SU-DHL-6 (cell line): ENCODE results near the gene SOAT2.

Experiments
- H2AFZ ChIP-seq: fragments of 200-600 bp; sonication (generic); 2 replicates; pipeline ENCODE4 v1.6.1; 2014; ENCODE audit warnings: low read depth, mild to moderate bottlenecking, moderate library complexity, mixed read lengths, antibody characterized with exemption, low read length; ENCODE audit not compliant: severe bottlenecking
- H3F3A ChIP-seq: fragments of 200-600 bp; shearing (Covaris generic); 2 replicates; pipeline ENCODE4 v1.6.0; 2016; ENCODE audit warnings: antibody characterized with exemption, mild to moderate bottlenecking; ENCODE audit not compliant: insufficient read depth
- H3K27ac ChIP-seq: fragments of 200-600 bp; sonication (generic); 2 replicates; pipeline ENCODE4 v1.5.1; 2016; ENCODE audit warnings: low read depth, mild to moderate bottlenecking, low read length, moderate library complexity, mixed read lengths
- H3K27me3 ChIP-seq: fragments of 200-600 bp; sonication (generic), shearing (Covaris generic); 2 replicates; pipeline ENCODE4 v1.6.0; 2014; ENCODE audit warnings: mild to moderate bottlenecking, low read length
- H3K36me3 ChIP-seq: fragments of 200-600 bp; sonication (generic); 2 replicates; pipeline ENCODE4 v1.6.1; 2014; ENCODE audit warnings: mild to moderate bottlenecking, low read length, mixed read lengths
- H3K4me2 ChIP-seq: fragments of 300-600, 200-600 bp; shearing (Covaris generic), sonication (generic); 2 replicates; pipeline ENCODE4 v1.6.0; 2014; ENCODE audit warnings: low read length, low read depth, mild to moderate bottlenecking; ENCODE audit not compliant: poor library complexity, severe bottlenecking
- H3K4me3 ChIP-seq: fragments of 200-600 bp; sonication (generic); 2 replicates; pipeline ENCODE4 v1.5.1; 2014; ENCODE audit warnings: antibody characterized with exemption, low read length, mild to moderate bottlenecking, mixed read lengths; ENCODE audit not compliant: insufficient read depth, poor library complexity, severe bottlenecking
- H3K79me2 ChIP-seq: fragments of 200-600 bp; sonication (generic); 2 replicates; pipeline ENCODE4 v1.6.1; 2014; ENCODE audit warnings: mild to moderate bottlenecking, low read length, moderate library complexity; ENCODE audit not compliant: insufficient read depth
- H3K9ac ChIP-seq: fragments of 200-600 bp; sonication (generic); 2 replicates; pipeline ENCODE4 v1.7.0; 2014; ENCODE audit warnings: mild to moderate bottlenecking, low read length
- H3K9me2 ChIP-seq: fragments of 200-600 bp; sonication (generic); replicated peaks from 2 replicates; pipeline ENCODE4 v1.6.1; 2014; ENCODE audit warnings: low read length; ENCODE audit not compliant: insufficient read depth
- H3K9me3 ChIP-seq: fragments of 200-600 bp; sonication (generic); 2 replicates; pipeline ENCODE4 v1.6.1; 2014; ENCODE audit warnings: low read length, mixed read lengths; ENCODE audit not compliant: insufficient read depth
- H4K20me1 ChIP-seq: fragments of 200-600 bp; sonication (generic); 2 replicates; pipeline ENCODE4 v1.6.1; 2014; ENCODE audit warnings: low read depth, mild to moderate bottlenecking, antibody characterized with exemption, low read length, moderate library complexity, mixed read lengths
- EZH2phosphoT487 ChIP-seq: fragments of 200-600 bp; sonication (generic), shearing (Covaris generic); conservative IDR thresholded peaks from 2 replicates; pipeline ENCODE4 v1.6.1; 2018; ENCODE audit warnings: mild to moderate bottlenecking, antibody characterized with exemption, low read length, moderate library complexity, mixed read lengths
- TF ChIP-seq, protein P1 (sequence below): fragments of 200-600 bp; sonication (generic); IDR thresholded peaks from one replicate; pipeline ENCODE4 v1.5.1; 2017; ENCODE audit warnings: antibody characterized with exemption, mild to moderate bottlenecking, low read length, moderate library complexity; ENCODE audit not compliant: insufficient read depth, poor library complexity, severe bottlenecking

The SOAT2 gene

GRCh38 chr12:53166837-53167236 lies 63.6 kb downstream of the SOAT2 start:
- no peak overlapping the region for H3K9ac ChIP-seq
- H3K4me3 ChIP-seq: no peak overlapping the region
- no peaks in the 10 kb centered on the region for H3K36me3 ChIP-seq
- H3K9me3 ChIP-seq: no peaks in the 10 kb centered on the region
- no peaks in the 10 kb centered on the region for H4K20me1 ChIP-seq
- no peaks in the 10 kb centered on the region for H3F3A ChIP-seq
- no peak overlapping the region for H2AFZ ChIP-seq
- no peak overlapping the region for H3K4me2 ChIP-seq
- no peak overlapping the region for H3K27ac ChIP-seq
- H3K79me2 ChIP-seq: no peaks in the 10 kb centered on the region
- no peaks in the 10 kb centered on the region for H3K9me2 ChIP-seq
- H3K27me3 ChIP-seq: no peaks in the 10 kb centered on the region
- TF ChIP-seq, protein P1, sequence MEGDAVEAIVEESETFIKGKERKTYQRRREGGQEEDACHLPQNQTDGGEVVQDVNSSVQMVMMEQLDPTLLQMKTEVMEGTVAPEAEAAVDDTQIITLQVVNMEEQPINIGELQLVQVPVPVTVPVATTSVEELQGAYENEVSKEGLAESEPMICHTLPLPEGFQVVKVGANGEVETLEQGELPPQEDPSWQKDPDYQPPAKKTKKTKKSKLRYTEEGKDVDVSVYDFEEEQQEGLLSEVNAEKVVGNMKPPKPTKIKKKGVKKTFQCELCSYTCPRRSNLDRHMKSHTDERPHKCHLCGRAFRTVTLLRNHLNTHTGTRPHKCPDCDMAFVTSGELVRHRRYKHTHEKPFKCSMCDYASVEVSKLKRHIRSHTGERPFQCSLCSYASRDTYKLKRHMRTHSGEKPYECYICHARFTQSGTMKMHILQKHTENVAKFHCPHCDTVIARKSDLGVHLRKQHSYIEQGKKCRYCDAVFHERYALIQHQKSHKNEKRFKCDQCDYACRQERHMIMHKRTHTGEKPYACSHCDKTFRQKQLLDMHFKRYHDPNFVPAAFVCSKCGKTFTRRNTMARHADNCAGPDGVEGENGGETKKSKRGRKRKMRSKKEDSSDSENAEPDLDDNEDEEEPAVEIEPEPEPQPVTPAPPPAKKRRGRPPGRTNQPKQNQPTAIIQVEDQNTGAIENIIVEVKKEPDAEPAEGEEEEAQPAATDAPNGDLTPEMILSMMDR: no peak
- no peak for TF ChIP-seq EZH2phosphoT487

GRCh38 chr12:53169644-53170043 lies 66.4 kb downstream of the SOAT2 start:
- no peaks in the 10 kb centered on the region for H3K36me3 ChIP-seq
- H4K20me1 ChIP-seq: no peaks in the 10 kb centered on the region
- TF ChIP-seq EZH2phosphoT487: no peak
- TF ChIP-seq, protein P1: no peak
- H3K4me2 ChIP-seq: no peak overlapping the region
- no peaks in the 10 kb centered on the region for H3K79me2 ChIP-seq
- H3K27ac ChIP-seq: no peak overlapping the region
- H3K9me3 ChIP-seq: no peaks in the 10 kb centered on the region
- no peak overlapping the region for H3K9ac ChIP-seq
- H3F3A ChIP-seq: no peaks in the 10 kb centered on the region
- no peak overlapping the region for H3K4me3 ChIP-seq
- no peaks in the 10 kb centered on the region for H3K9me2 ChIP-seq
- no peak overlapping the region for H2AFZ ChIP-seq
- no peaks in the 10 kb centered on the region for H3K27me3 ChIP-seq

GRCh38 chr12:53170215-53170614 lies 66.9 kb downstream of the SOAT2 start:
- Histone ChIP-seq H4K20me1 (no peaks in the 10 kb centered on the region), H3K9me3 (no peaks in the 10 kb centered on the region), H3K9ac (no peak overlapping the region), H3K36me3 (no peaks in the 10 kb centered on the region), H3K27ac (no peak overlapping the region), H3K9me2 (no peaks in the 10 kb centered on the region), H3K79me2 (no peaks in the 10 kb centered on the region), H3K27me3 (no peaks in the 10 kb centered on the region), H2AFZ (no peak overlapping the region), H3F3A (no peaks in the 10 kb centered on the region), H3K4me2 (no peak overlapping the region), H3K4me3 (no peak overlapping the region)
- TF ChIP-seq, protein P1: no peak
- no peak for TF ChIP-seq EZH2phosphoT487
